Suprapubic skin (tissue), 4 donors: ENCODE measurements around the gene TTI1.

ENCODE experiments used
- CTCF ChIP-seq, 2 donors: fragments of 200-600 bp in 1 of 2; fragments of 450-650 bp in 1 of 2; sonication (generic) in 1 of 2; IDR thresholded peaks; one replicate each; pipeline ENCODE4 v1.5.1; 2016 to 2019; ENCODE audit warnings: antibody characterized with exemption in 2 of 2, mild to moderate bottlenecking in 1 of 2, moderate library complexity in 1 of 2
- EP300 ChIP-seq: sonication (generic); formaldehyde crosslinking; IDR thresholded peaks from one replicate; pipeline ENCODE4 v1.6.1; 2017; ENCODE audit warnings: antibody characterized with exemption
- POLR2A ChIP-seq, 2 donors: fragments of 450-650 bp; IDR thresholded peaks; one replicate each; pipeline ENCODE4 v1.6.1; 2017; ENCODE audit warnings: antibody characterized with exemption in 2 of 2, mild to moderate bottlenecking in 2 of 2, moderate library complexity in 2 of 2
- POLR2AphosphoS5 ChIP-seq, 3 donors: sonication (generic); formaldehyde crosslinking; IDR thresholded peaks; one replicate each; pipeline ENCODE4 v1.6.1; 2017; ENCODE audit warnings: antibody characterized with exemption in 3 of 3

GRCh38 chr20:38036366-38036765 is 3.1 kb upstream of the TTI1 start:
- TF ChIP-seq CTCF (IDR thresholded peaks at IDR 0.05) (no peak), POLR2AphosphoS5 (IDR thresholded peaks at IDR 0.05) (no peak), POLR2A (IDR thresholded peaks at IDR 0.05) (no peak), EP300 (no peak)
